Epithelial cell of proximal tubule (primary cell): ENCODE data around the gene CDC123. TPM values are rescaled to one million over a fixed set of nuclear protein-coding genes. Genes with fewer than 3 reads are reported as not detected.

Source experiments
- total RNA-seq: library from RNA; depleted of rRNA; stranded (reverse); fragments of >200 nt; gene quantifications from 2 replicates; pipeline ENCODE4 v1.2.3, GENCODE V29; 2015

Gene CDC123
- total RNA-seq, 1 donor from 2014 or later: 96.5 TPM

Other genes starting within 250 kb of the CDC123 start
- gene UPF2, start 153.4 kb upstream of the CDC123 start, total RNA-seq: 11.3 and 12.2 TPM in 2 replicates
- 25.4 TPM in 2 replicates for gene DHTKD1, start 127.2 kb upstream of the CDC123 start, total RNA-seq
- 6.7 and 7.0 TPM in 2 replicates for gene SEC61A2, start 66.5 kb upstream of the CDC123 start, total RNA-seq
- 64.5 and 106 TPM in 2 replicates for gene NUDT5, start 297 bp upstream of the CDC123 start, total RNA-seq
- 1.0 and 1.6 TPM in 2 replicates for gene CAMK1D, start 153.4 kb downstream of the CDC123 start, total RNA-seq